ENCODE results near the gene VAC14. TPM values are rescaled to one million over a fixed set of nuclear protein-coding genes. Genes with fewer than 3 reads are reported as not detected.

Gene VAC14
- total RNA-seq, 4 donors from 2014 or later, result 20.1 to 47.8 (median 39.0) TPM

- 75 to 79% methylated on average over 3 of the region's 3 CpGs for WGBS, 2 donors
- intact Hi-C loops (cut with DNase I; ENCODE audit: low total_unique reads), result no loop called here
- TF ChIP-seq CTCF (IDR thresholded peaks at IDR 0.05), result no peak
- TF ChIP-seq POLR2A (IDR thresholded peaks at IDR 0.05), result no peak
- no peak for DNase-seq (ENCODE audit: low spot score in 2 of 2)
- H3K4me3 ChIP-seq (ENCODE audit: low read depth, poor library complexity, severe bottlenecking), result no peak overlapping the region
Measured at GRCh38 chr16:70701036-70701435, 99.9 kb downstream of the VAC14 start.

- TF ChIP-seq CTCF (IDR thresholded peaks at IDR 0.05), result no peak
- TF ChIP-seq POLR2A (IDR thresholded peaks at IDR 0.05), result no peak
- DNase-seq (ENCODE audit: low spot score in 2 of 2), result no peak
- WGBS, 2 donors, result 46 to 59% methylated on average over 23 to 29 of the region's 30 CpGs
- H3K4me3 ChIP-seq (ENCODE audit: low read depth, poor library complexity, severe bottlenecking), result no peak overlapping the region
- intact Hi-C loops (cut with DNase I; ENCODE audit: low total_unique reads), result no loop called here
Measured at GRCh38 chr16:70700101-70701020, 100.6 kb downstream of the VAC14 start.

- no peak for TF ChIP-seq CTCF (IDR thresholded peaks at IDR 0.05)
- no peak for TF ChIP-seq POLR2A (IDR thresholded peaks at IDR 0.05)
- intact Hi-C loops (cut with DNase I; ENCODE audit: low total_unique reads), result no loop called here
- H3K4me3 ChIP-seq (ENCODE audit: low read depth, poor library complexity, severe bottlenecking), result no peak overlapping the region
- DNase-seq (ENCODE audit: low spot score in 2 of 2), result no peak
- whole genome bisulfite sequencing, 2 donors, result 50 to 65% methylated on average over 15 to 17 of the region's 17 CpGs
Measured at GRCh38 chr16:70699696-70700095, 101.3 kb downstream of the VAC14 start.

GRCh38 chr16:70698901-70699300, 102.1 kb downstream of the VAC14 start:
- DNase-seq (ENCODE audit: low spot score in 2 of 2), result no peak
- TF ChIP-seq POLR2A (IDR thresholded peaks at IDR 0.05), result no peak
- no peak for TF ChIP-seq CTCF (IDR thresholded peaks at IDR 0.05)
- WGBS, 2 donors, result 62 to 75% methylated on average over 10 of the region's 10 CpGs
- no peak overlapping the region for H3K4me3 ChIP-seq (ENCODE audit: low read depth, poor library complexity, severe bottlenecking)
- intact Hi-C loops (cut with DNase I; ENCODE audit: low total_unique reads), result no loop called here

- WGBS, 2 donors, result 45 to 59% methylated on average over 14 of the region's 14 CpGs
- no peak for DNase-seq (ENCODE audit: low spot score in 2 of 2)
- no peak overlapping the region for H3K4me3 ChIP-seq (ENCODE audit: low read depth, poor library complexity, severe bottlenecking)
- intact Hi-C loops (cut with DNase I; ENCODE audit: low total_unique reads), result no loop called here
- no peak for TF ChIP-seq POLR2A (IDR thresholded peaks at IDR 0.05)
- TF ChIP-seq CTCF (IDR thresholded peaks at IDR 0.05), result no peak
Measured at GRCh38 chr16:70697594-70698170, 103.3 kb downstream of the VAC14 start.

Data from lower leg skin (tissue), 4 donors.